HG03378 (cell line): ENCODE results near the gene IQSEC1.

ENCODE experiments used
- ATAC-seq: cut with Tn5 transposase; IDR thresholded peaks from one replicate; pipeline ENCODE4 v1.9.1; 2021; ENCODE audit warnings: mild to moderate bottlenecking, moderate library complexity; ENCODE audit not compliant: unreplicated experiment

Gene IQSEC1

DNA sequence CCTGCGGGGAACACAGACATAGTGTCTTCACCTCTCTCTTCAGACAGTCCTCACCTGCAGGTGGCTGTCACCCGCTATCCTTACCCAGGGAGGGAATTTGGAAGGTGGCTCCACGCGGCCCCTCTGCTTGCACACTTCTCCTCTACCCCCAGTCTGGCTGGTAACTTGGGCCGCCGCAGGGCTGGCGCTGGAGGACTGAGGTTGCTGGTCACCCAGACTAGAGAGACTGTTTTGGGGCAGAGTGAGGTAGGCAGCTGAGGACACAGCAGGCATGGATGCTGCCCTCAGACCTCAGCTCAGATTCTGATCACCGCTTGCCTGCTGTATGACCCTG is 12.6 kb upstream of the IQSEC1 start:
- no peak for ATAC-seq

DNA sequence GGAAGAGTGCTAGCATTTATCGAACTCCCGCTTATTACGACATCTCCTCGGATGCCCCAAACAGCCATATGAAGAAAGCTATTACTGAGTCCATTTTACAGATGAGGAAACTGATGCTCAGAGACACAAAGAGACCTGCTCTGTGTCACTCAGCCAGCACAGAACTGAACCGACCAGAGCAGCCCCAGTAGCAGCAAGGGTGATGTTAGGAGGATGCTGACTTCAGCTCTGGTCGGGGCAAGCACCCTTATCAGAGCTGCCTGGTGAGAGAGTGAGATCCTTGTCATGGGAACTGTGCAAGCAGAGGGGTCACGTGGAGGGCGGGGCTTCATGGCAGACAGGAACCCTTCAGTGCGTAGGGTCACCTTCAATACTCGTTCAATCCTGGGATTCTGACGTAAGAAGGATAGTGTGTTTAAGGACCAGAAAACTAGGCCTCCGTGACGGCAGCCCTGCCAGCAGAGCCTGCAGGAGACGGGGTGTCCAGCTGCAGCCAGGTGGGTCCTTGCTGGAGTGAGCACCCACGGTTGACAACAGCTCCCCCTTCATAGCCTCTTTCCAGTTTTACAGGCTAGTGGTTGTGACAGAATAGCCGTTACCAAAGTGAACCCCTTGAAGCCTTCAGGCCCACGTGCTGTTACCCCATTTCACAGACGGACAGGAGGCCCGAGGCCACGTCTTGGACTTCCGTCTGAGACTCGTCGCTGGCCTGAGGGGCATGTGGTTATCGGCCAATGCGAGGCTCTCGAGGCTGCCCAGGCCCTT is 12.0 kb upstream of the IQSEC1 start:
- no peak for ATAC-seq

DNA sequence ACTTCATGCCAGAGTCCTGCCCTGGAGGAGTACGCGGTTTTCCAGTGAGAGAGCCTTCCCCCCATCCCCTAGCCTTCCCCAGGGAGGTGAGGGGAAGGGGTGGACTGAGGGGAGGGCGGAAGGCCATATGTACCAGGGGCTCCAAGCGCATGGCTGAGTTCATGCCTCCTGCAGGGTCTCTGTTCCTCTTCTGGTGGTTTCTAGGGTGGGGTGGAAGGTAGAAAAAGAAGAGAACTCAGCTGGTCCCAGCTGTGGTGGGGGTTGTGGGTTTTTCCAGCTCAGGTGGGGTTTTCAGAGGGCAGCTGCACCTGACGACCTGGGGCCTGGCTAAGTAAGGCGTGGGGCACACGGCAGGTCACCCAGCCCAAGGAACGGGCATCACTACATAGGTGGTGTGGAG is 10.7 kb upstream of the IQSEC1 start:
- no peak for ATAC-seq

DNA sequence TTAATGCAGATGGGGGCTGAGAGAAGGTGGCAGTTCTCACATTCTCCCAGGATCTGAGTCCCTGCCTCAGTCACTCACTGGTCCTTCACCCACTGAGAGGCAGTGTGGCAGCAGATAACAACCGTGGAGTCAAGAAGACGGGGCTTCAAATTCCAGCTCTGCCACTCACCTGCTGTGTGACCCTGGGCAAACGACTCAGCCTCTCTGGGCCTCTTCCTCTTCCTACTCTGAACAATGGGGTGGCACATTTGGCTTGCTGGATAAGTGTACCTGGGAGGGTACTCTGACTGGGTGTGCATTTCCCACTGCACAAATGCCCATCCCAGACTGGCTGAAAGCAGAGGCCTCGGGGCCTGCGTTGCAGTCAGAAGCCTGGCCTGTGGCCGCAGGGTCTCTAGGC is 10.0 kb upstream of the IQSEC1 start:
- no peak for ATAC-seq

DNA sequence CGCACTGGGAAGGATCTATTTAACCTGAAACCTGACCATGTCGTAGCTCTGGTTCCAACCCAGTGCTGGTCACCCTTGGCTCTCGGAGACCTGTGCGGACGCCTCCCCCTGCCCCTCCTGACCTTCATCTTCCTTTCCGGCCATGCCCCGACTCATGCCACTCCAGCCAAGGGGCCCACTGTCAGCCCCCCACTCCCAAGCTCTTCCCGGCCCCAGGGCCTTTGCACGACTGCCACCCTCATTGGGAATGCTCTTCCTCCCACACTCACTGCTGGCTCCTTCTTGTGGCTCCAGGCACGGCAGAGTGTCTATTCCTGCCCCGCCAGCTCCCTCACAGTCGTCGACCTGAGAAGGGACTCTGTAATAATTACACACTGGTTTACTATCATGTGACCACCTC is 9.4 kb upstream of the IQSEC1 start:
- no peak for ATAC-seq

DNA sequence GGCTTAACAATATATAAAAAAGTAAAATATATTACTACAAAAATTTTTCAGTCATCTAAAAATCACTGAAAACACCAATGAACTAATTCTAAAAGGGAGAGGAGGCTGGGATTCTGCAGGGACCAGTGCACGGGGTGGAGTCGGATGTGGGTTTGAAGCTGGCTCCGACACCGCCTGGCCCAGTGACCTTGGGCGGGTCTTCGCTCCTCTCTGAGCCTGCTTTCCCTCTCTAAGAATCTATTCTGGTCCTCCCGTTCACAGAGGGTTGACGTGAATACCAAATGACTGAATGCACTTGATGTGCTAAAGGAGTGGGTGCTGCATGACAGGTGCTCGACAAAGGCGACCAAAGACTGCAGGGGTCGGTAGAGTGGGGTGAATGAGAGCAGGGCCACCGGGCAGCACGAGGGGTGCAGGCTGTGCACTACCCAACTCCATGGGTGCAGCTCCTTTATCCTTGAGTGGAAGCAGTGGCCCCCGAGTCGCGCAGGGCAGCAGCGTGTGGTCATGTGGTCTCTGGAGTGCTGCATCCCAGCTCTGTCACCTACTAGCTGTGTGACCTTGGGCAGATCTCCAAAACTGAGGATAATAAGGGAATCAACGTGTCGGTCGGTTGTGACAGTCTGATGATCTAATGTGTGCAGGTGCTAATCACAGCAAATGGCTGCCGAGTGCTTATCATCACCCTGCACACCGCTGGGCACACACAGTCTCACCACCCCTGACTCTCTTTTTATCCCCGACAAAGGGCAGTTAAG is 8.6 kb upstream of the IQSEC1 start:
- ATAC-seq, result no peak

DNA sequence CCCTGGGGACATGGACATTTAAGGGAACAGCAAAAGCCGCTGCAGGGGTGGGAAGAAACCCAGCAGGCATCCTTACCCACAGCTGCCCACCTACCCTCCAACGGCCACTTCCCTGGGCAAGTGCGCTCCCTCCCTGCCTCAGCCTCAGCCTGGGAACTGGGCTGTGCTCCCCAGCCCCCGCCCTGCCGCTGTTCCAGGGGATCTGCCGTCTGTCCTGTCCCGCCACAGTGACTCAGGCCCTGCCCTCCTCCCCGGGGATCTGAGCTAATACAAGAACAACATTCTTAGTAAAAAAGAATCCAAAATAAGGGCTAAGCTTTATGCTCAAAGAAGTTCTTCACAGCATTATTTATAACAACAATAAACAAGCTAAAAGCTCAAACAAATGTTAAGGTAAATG is 7.4 kb upstream of the IQSEC1 start:
- no peak for ATAC-seq

DNA sequence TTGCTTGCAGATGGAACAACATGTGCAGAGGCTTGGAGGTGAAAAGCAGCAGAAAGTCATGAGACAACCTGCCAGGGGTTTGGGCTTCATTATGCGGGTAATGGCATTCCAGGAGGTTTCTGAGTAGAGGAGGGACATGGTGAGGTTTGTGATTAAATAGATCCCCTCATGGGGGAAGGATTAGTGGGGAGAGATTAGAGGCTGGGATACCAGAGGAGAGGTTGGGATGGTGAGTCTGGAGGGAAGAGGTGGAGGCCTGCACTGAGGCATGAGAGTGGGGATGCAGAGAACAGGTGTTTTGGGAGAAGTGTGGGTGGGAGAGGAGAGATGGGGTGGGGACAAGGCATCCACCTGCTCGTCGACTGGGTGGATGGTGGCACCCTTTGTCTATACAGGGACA is 6.8 kb upstream of the IQSEC1 start:
- no peak for ATAC-seq

DNA sequence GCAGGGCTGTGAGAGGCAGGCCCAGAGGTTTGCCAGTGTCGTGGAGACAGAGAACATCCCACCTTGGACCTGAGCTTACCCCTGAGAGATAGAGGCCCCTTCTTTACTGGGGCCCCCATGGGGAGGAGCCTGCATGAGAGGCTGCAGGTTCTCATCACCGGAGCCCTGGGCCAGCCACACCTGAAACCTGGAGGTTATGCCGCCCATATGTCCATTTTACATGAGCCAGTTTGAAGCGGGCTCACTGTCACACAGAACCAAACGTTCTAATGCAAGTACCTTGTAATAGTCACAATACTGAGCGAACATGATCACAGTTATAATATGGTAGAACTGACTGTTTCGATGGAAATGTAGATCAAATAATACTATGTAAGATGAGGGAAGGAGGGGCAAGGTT is 6.3 kb upstream of the IQSEC1 start:
- no peak for ATAC-seq

DNA sequence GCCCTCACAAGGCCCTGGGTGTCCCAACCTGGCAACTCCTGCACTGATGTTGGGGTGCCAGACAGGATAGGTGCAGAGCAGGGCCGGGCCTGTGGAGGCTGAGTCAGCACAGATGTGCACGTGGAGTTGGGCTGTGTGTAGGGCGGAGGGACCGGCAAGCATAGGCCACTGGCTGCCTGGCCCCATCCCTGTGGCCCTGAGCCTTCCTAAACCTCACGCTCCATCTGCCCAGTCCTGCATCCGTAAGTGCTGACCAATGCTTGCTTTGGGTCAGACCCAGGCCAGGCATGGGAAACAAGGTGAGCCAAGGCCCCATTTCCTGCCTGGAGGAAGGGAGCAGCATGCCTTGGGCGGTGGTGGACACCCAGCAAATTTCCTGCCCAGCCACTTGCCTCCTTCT is 5.8 kb upstream of the IQSEC1 start:
- no peak for ATAC-seq

DNA sequence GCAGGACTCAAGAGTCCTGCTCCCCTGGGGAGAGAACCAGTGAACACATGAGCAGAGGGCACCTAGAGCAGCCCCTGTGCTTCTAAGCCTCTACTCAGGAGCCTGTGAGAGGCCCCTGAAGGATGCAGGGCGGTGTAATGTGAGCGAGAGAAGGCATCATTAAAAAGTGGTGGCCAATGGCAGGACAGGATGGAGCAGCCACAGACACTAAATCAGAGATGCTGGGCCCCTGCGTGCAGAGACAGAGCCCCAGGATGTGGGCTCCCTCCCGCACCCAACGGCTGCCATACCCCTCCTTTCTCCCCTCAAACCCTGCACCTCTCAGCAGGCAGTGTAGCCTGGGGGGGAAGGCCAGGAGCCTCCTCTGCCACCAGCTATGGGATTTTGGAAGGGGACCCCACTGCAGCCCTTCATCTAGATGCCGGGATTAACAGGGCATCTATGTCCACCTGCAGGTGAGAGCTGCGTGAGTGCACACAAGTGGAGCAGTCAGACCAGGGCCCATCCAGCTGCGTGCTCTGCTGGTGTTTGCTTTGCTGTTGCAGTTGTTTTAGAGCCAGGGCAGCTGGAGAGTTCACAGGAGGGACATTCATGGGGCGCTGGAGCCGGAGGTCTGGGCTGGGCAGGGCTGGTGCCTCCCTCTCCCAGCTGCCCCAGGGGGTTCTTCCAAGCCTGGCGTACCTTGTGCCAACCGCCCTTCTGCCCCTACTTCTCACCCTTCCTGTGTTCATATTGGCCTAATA is 5.1 kb upstream of the IQSEC1 start:
- ATAC-seq, result no peak

DNA sequence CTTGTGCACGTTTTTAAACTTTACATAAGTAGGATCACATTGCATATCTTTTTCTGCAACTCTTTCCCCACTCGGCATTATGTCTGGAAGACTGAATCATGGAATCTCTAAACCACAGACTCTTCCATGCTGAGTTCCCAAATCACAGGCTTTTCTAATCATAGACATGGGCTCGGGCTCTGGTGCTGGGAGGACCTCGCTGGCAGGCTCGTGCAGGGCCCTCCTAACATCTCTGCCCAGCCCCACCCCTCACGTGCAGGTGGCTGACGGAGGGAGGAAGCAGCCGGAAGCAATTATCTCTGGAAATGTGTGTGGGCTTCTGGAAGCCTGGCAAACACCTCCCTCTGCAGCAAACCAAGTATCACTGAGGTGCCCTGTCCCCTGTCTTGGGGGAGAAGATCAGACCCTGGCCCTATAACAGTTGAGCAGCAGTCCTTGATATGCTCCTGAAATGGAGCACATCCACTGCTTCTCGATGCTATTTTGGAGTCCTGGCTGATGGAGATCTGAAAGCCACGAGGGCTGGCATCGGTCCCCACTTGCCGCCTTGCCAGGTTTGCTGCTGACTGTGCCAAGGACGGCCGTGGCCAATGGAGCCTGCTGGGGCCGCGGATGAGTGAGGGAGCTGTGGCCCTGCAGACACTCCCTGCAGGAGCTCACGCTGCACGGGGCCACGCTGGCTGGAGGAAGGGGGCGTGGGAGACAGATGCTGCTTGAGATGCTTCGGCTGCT is 4.4 kb upstream of the IQSEC1 start:
- ATAC-seq, result no peak

DNA sequence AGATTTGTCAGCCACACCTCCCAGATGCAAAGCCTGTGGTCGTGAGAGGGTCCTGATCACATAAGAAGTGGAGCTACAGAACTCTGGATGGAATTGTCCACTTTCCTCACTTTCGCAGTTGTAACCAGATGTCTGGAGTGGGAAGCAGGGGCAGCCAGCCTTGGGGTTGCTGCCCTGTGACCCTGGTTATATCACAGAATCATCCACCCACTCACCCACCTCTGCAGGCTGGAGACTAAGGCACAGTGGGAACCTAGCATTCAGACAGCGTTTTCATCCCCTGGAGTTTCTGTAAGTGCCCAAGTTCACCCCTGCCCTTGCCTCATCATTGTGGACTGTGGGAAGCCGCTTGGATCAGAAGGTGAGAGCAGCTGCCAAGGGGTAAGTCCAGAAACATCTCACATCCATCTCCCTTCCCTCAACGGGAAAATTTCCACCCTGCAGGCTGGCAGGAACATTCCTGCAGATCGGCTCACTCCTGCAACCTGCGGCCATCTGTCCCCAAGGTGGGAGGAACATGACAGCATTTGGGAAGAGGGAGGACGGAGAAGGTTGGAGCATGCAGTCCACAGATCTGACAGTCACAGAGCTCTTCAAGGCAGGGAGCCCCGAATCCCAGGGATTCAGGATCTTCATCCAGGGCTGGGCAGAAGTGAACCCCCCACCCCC is 2.9 kb upstream of the IQSEC1 start:
- ATAC-seq, result no peak

DNA sequence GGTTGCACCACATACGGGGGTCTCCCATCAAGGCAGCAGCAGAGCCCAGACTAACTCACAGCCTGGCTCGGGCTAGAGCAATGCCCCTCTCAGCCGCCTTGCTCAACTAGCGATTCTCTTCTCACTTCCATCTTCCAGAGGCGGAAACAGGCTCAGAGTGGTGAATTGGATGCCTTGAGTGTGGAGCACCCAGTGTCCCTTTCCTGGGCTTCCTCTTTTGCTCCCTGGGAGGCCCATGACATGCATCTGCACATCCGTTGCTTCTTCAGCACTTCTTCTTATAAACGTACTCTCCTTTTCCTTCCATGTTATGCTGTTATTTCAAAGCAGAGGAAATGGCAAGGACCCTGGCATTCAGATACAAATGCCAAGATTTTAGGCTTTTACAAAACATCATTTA is 2.1 kb upstream of the IQSEC1 start:
- ATAC-seq, result no peak

DNA sequence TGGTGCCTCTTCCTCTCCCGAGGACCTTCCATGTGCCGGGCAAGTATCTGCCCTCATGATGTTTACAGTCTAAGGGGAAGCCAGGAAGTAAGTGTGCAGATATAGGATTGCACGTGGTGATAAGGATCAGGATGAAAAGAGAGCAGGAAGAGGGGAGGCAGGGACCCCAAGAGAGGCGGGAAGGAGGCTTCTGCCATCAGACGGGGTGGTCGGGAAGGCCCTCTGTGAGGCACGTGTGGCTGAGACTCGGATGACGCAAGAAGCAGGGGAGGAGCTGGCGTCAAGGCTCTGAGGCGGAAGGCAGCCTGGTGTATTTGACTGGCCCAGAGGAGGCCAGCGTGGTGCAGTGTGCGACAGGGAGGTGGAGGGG is 762 bp upstream of the IQSEC1 start:
- ATAC-seq, result no peak

DNA sequence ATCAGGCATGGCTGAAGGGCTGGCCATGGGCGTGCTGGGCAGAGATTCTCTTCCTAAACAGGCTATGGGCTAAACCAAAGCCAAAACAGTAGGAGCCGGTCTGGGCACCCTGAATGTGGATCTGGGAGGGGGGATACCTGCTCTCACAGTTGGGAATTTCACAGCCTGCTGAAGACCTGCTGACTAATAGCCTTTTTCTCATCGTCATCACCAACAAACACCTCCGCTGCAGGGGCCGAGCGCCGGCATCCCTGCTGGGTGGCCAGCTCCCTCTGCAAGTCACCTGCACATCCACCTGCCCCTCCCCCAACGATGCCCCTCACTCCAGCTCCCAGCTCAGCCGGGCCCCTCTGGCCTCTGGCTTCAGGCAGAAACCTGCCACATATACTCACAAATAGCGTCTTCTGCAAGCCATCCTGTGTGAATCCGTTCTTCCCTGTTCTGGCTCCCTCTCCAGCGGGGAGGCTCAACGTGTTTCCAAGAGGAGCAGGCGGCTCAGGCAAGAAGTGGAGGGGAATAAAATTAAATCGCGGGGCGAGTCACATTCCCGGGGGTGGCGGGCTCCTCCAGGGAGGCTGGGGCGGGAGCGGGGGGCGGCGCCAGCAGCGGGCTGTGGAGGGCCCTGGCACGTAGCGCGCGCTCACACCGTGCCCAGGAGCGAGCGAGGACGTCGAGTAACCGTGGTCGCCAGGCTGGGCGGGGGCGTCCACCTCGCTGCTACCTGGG is 466 bp downstream of the IQSEC1 start:
- peak; percentile 12 for ATAC-seq

DNA sequence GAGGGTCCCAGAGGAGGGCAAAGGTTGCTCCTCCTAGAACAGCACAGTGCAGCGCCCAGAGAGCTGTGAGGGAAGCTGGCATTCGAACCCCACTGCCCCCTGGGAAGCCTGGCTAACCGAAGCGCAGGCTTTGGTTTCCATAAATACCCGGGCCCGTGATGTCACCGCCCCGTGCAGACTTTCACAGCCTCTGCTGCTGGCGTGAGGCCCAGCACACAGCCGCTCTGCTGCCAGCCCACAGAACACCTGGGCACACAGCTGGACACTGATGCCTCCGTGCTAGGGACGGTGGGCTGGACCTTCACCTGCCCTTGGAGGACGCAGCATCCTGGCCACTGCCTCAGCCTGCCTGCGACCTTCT is 1.0 kb downstream of the IQSEC1 start:
- peak; percentile 48 for ATAC-seq

DNA sequence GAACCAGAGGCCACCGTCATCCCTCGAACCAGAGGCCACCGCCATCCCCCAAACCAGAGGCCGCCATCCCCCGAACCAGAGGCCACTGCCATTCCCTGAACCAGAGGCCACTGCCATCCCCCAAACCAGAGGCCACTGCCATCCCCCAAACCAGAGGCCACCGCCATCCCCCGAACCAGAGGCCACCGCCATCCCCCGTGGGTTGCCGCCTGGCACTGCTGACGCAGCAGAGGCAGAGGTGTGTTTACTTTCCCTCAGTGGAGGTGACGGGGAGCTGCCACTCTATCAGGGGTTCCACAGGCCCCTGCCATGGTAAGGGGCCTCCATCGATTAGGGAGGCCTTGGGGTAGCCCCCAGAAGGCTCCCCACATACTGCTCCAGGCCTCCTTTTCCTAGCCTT is 1.5 kb downstream of the IQSEC1 start:
- no peak for ATAC-seq

DNA sequence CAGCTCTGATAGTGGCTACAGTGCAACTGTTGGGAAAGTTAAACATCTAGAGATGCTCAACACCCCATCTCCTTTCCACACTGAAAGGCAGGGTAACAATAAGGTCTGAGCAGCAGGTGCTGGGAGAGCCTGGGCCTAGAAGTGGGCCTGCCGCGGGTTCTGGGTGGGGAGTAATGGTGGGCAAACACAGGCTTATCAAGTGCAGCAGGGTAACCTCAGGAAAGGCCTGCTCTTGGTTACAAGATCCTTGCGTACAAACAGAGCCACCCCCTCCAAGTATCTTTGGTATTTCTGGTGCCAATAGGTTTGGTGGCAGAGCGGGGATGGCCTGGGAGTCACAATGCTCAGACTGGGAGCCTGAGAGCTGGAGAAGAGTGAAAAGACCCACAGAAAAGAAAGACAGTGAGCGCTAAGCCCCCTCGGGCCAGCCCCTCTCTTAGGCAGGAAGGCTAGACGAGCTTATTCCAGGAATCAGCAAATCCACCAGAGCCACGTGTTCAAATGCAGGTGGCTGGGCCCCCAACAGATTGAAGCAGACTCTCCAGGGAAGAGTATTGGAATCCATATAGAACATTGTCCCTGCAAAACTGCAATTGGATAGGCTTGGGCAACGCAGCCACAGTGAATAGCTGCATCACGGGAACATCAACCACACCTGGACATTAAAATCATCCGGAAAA is 2.7 kb downstream of the IQSEC1 start:
- no peak for ATAC-seq

DNA sequence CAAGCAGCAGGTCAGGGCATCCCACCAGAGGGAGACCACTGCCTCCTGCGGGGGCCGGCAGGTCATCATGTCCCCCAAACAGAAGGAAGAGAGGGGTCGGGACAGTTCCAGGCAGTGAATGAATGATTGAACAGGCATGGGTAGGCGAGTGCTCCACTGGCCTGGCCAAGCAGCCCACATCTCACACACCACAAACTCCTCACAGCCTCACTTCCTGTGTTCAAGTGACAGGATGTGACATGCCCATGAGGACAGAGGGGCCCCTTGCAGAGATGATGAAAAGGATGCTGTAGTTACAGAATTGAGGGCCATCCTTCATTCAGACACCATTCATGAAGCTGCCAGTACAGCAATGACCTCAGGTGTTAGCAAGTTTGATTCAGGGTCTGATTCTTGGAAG is 3.7 kb downstream of the IQSEC1 start:
- ATAC-seq, result peak; percentile 54
